Measurements from ENCODE around the gene RAB3GAP1.
"Not testable (repeated sequence)": the region's sequence is repeated elsewhere in the genome, so short reads cannot be mapped to it uniquely, and the experiment has no call there.

The RAB3GAP1 gene

DNA sequence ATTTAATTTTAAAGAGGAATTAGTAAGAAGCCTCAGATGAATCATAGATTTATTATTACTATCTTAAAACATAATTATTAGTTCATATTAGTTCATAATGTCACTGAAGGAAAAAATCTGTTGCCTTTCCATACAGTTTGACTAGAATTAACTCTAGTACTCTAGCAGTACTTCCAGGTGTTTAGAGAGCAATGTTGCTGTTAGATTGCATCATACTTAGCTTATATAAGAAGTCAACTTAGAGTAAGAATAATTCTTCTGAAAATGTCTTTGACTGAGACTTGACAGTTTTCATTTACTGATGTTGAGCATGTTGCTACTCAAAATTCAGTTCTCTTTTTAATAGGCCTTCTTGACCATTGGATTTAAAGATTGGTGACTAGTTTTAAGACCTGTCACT lies 4.7 kb downstream of the RAB3GAP1 start:
- no peak for DNase-seq

- no peak for DNase-seq
Measured at GRCh38 chr2:135059577-135059976, 7.5 kb downstream of the RAB3GAP1 start.

GRCh38 chr2:135063210-135063609 lies 11.1 kb downstream of the RAB3GAP1 start:
- no peak for DNase-seq

DNA sequence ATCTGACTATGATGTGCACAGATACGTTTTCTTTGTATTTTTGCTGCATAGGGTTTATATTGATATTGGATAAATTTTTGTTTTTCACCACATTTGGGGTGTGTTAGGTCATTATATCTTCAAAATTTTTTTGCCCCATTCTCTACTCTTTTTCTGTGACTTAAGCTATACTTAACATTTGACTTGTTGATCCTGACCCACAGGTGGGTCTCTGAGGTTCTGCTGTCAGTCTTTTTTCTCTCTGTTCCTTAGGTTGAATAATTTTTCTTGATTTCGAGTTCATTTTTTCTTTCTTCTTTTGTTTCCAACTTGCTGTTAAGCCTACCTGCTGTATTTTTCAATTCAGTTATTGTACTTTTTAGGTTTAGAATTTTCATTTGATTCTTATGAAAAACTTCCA lies 12.1 kb downstream of the RAB3GAP1 start:
- DNase-seq, result no peak

GRCh38 chr2:135066710-135067109 lies 14.6 kb downstream of the RAB3GAP1 start:
- no peak for DNase-seq

DNA sequence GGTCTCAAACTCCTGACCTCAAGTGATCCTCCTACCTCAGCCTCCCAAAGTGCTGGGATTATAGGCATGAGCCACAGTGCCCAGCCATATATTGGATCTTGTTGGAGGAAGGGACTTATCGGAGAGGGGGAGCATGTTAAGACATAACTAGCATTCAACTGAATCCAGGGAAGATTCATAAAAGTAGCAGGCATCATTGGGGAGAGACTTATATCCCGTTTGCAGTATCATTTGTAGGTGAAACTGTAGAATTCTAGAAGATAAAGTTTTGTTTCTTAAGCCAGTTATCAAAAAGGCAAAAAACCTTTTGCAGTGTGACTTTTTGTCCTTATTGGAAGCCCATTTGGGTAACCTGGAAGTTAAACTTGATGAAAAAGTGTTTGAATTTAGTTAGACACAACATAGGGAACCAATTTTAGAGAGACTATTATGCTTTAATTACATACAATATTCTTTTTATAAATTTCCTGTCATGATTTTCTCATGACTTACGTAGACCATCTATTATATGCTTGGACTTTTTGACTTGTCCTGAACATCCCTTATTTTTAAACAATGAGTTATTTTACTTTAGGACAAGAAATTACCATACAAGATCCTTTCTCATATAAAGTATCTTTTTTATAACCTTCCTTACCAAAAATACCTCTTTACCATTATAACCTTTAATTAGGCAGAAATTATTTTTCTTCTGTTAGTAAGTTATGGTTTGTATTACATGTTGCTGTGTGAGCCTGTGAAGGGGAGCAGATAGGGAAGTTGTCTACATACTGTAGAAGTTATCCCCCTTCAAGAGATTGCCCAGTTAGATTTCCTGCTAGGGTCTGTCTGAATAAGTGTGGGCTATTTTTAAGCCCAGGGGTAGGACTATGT lies 20.3 kb downstream of the RAB3GAP1 start:
- DNase-seq, result no peak

DNA sequence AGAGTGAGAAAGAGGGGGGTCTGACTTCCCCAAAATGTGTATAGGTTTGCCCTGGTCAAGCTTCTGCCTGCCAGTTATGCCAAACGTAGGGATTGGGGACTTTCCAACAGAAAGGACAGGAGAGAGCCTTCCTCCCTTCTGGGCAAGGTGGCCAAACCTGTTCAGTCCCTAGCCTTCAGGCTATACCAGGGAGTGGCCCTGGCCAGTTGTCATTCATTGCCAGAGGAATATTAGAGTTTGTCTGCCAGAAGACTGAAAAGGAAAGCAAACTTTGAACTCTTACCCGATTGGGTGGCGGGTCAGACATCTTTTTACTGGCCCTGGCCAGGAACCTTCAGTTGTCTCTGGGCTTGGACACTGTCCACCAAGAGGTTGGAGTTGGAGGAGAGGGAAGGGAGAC lies 22.1 kb downstream of the RAB3GAP1 start:
- no peak for DNase-seq

GRCh38 chr2:135076556-135076955 lies 24.5 kb downstream of the RAB3GAP1 start:
- no peak for DNase-seq

DNA sequence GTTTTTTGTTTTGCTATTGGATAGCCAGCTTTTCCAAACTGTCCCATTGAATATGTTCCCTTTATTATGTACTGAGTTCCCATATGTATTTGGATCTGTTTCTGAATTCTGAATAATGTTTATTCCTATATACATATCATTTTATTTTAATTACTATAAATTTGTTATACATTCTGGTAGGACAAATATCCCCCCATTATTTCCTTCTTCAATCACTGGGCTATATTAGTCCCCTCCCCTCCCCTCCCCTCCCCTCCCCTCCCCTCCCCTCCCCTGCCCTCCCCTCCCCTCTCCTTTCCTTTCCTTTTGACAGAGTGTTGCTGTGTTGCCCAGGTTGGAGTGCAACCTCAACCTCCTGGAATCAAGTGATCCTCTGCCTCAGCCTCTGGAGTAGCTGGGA lies 26.3 kb downstream of the RAB3GAP1 start:
- no peak for DNase-seq

DNA sequence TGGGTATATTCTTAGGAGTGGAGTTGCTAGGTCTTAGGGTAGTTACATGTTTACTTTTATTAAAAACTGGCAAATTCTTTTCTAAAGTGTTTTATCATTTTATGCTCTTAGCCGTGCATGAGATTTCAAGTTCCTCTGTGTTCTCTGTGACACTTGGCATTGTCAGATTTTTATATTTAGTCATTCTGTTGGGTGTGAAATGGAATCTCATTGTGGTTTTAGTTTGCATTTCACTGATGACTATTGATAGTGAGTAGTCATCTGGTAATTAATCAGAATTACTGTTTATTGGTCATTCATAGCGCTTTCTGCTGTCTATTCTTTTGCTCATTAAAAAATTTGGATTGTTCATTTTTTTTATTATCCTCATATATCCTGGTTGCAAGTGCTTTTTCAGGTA lies 34.1 kb downstream of the RAB3GAP1 start:
- DNase-seq, result no peak

DNA sequence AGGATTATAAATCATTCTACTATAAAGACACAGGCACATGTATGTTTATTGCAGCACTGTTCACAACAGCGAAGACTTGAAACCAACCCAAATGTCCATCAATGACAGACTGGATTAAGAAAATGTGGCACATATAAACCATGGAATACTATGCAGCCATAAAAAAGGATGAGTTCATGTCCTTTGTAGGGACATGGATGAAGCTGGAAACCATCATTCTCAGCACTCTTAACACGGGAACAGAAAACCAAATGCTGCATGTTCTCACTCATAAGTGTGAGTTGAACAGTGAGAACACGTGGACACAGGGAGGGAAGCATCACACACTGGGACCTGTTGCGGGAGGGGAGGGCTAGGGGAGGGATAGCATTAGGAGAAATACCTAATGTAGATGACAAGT lies 37.5 kb downstream of the RAB3GAP1 start:
- DNase-seq, result not testable (repeated sequence)

DNA sequence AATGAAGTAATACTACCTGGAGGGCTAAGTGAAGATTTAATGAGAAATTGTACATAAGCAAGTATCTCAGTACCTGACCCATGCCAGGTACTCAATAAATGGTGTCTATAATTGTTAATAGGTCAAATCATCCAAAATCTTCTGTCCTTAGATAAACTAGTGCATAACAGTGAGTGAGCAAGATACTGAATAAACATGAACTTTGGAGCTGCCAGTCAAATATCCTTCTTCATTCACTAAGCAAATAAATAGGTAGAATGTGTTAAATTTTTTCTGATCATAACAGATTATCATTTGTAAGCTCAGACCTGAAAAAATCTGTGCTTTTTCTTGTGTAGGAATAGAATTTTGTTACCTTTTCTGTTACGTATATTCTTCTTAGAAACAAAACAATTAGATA lies 39.6 kb downstream of the RAB3GAP1 start:
- no peak for DNase-seq

- no peak for DNase-seq
Measured at GRCh38 chr2:135093193-135093592, 41.1 kb downstream of the RAB3GAP1 start.

DNA sequence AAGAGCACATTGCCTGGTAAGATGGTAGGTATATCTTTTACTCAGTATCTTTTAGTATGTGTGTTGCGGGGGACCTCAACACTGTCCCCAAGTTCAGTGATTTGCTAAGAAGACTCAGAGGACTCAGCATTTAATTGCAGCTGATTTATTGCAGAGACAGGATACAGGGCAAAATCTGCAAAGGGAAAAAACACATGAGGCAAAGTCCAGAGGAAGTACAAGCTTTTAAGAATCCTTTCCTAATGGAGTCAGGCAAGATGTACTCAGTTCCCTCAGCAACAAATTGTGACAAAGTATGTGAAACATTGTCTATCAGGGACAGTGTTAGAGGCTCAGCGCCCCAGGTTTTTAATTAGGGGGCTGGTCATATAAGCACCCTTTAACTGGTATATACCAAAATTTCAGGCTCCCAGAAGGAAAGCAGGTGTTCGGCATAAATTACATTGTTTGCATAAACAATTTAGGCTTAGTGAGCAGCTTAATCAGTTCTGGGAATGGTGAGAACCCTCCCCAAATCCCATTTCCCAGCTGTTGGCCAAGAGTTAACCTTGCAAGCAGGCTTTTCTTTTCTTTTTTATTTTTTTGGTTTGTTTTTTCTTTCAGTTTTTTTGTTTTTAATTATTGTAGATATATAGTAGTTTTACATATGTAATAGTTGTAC lies 41.7 kb downstream of the RAB3GAP1 start:
- no peak for DNase-seq

DNA sequence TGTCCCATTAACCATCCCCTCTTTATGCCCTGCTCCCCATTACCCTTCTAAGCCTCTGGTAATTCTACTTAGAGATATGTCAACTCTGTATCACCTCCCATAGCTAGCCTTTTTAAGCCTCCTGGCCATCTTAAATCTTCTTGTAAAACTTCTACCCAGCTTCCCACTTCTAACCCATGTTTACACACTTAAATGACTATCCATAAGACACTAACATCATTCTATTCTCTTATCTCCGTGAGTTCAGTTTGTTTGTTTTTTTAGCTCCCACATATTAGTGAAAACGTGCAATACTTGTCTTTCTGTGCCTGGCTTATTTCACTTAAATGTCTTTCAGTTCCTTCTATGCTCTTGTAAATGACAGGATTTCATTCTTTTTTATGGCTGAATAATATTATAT lies 42.4 kb downstream of the RAB3GAP1 start:
- no peak for DNase-seq

DNA sequence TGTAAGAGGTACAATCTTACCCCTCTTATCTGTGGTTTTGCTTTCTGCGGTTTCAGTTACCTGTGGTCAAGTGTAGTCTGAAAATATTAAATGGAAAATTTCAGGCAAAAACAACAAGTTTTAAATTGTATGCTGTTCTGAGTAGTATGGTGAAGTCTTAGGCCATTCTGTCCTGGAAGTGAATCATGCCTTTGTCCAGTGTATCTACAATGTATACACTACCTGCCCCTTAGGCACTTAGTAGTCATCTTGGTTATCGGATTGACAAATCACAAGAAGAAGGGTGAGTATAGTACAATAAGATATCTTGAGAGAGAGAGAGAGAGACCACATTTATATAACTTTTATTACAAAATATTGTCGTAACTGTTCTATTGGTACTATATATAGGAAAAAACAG lies 43.5 kb downstream of the RAB3GAP1 start:
- no peak for DNase-seq

DNA sequence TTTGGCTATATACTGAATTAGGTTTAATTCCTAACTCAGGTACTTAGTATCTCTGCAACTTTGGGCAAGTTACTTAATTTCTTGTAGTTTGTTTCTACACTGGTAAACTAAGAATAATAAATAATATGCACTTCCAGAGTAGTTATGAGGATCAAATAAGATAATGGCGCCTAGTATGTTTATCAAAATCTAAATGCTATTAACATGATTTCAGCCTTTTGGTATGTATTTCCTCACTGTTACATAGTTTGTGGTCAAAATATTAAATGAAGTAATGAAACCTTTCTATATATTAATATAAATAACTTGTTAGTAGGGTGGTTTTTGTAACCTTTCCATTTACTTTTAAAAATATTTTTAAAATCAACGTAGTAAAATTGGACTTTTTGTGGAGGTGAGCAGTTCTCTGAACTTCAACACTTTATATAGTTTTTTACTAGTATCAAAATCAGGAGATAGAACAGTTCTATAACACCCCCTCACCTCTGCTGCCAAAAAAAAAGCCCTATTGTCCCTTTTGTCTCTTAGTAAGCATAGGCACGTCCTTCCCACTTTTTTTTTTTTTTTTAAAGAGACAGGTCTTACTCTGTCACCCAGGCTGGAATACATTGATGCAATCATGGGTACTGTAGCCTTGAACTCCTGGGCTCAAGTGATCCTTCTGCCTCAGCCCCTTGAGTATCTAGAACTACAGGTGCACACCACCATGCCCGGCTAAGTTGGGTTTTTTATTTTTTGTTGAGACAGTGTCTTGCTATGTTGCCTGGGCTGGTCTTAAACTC lies 44.8 kb downstream of the RAB3GAP1 start:
- DNase-seq, result no peak

DNA sequence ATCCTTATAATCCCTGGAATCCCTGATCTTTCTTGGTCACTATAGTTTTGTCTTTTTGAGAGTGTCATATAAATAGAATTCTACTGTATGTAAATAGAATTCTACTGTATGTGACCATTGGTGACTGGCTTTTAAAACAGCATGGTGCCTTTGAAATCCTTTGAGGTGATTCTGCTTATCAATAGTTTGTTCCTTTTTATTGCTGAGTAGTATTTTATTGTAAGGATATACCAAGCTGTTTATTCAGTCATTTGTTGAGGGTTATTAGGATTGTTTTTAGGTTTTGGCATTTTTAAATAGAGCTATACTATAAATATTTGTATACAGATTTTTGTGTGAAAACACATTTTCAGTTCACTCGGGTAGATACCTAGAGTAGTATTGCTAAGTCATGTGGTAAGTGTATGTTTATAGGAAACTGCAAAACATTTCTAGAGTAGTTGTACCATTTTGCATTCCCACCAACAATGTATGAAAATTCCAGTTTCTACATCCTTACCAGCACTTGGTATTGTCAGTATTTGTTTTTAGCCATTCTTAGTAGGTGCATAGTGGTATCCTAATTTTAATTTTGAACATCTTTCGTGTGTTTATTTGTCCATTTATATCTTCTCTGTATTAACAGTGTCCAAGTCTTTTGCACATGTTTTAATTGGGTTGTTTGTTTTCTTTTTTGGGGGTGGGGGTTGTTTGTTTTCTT lies 45.6 kb downstream of the RAB3GAP1 start:
- DNase-seq, result no peak

DNA sequence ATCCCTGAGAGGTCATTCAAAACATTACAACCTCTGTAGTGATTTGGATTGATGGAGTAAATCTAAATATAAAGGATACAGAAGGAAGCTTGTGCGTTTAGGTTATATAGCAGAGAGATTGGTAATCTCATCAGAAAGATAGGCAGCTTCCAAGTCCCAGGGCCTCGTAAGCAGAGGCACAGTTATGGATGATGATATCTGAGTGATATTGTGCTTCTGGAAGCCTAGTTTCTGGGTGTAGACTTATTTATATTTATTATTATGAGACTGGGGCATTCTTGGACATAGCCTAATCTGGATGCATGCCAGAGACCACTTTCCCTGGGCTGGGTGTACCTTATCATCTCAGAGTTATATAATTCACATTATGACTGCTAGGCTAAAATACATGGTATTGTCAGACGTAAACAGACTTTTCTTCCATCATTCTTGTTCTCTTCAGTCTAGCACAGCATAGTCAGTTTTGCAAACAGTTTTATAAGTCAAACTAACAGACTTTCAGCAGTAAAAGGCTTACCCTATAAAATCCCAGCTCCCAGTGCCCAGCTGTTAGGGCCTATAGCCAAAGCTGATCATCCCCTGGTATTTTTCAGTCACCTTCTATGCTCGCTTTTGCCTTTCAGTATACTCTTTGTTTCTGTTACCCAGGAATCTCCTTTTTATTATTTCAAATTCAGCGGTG lies 47.9 kb downstream of the RAB3GAP1 start:
- DNase-seq, result no peak

DNA sequence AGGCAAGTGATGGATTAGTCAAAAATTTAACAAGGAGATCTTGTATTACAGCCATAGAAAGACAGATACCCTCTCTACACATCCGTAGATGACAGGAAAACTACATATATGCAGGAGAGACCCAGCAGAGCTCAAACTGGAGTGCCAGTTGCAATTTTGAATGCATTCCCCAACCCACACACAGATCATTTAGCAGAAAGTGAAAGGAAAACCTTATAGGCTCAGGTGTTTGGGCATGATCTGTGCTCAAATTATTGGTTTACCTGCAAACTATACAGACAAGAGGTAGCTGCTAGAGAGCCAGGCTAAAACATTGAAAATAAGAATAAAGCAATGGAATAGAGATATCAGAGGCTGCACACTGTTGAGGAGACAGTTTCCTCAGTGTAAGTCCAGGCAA lies 51.8 kb downstream of the RAB3GAP1 start:
- no peak for DNase-seq

DNA sequence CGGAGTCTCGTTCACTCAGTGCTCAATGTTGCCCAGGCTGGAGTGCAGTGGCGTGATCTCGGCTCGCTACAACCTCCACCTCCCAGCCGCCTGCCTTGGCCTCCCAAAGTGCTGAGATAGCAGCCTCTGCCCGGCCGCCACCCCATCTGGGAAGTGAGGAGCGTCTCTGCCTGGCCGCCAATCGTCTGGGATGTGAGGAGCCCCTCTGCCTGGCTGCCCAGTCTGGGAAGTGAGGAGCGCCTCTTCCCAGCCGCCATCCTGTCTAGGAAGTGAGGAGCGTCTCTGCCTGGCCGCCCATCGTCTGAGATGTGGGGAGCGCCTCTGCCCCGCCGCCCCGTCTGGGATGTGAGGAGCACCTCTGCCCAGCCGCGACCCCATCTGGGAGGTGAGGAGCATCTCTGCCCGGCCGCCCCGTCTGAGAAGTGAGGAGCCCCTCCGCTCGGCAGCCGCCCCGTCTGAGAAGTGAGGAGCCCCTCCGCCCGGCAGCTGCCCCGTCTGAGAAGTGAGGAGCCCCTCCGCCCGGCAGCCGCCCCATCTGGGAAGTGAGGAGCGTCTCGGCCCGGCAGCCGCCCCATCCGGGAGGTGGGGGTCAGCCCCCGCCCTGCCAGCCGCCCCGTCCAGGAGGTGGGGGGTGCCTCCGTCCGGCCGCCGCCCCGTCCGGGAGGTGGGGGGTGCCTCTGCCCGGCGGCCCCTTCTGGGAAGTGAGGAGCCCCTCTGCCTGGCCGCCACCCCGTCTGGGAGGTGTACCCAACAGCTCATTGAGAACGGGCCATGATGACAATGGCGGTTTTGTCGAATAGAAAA lies 53.6 kb downstream of the RAB3GAP1 start:
- not testable (repeated sequence) for DNase-seq

- no peak for DNase-seq
Measured at GRCh38 chr2:135113322-135113721, 61.2 kb downstream of the RAB3GAP1 start.
